WERI-Rb-1 (cell line): ENCODE data around the gene BCL2.

Experiments
- DNase-seq: peaks from one replicate; pipeline ENCODE4 v3.0.0-alpha.2; 2020
- H3K27ac ChIP-seq: fragments of 250-450 bp; sonication (Bioruptor Pico); 2 replicates; pipeline ENCODE4 v1.5.1; 2020; ENCODE audit warnings: mild to moderate bottlenecking, moderate library complexity
- H3K27me3 ChIP-seq: fragments of 250-450 bp; sonication (Bioruptor Pico); 2 replicates; pipeline ENCODE4 v1.5.1; 2021; ENCODE audit warnings: mild to moderate bottlenecking, low read depth, moderate library complexity; ENCODE audit not compliant: insufficient read depth, severe bottlenecking
- H3K36me3 ChIP-seq: fragments of 250-450 bp; sonication (Bioruptor Pico); 2 replicates; pipeline ENCODE4 v1.5.1; 2020; ENCODE audit warnings: mild to moderate bottlenecking, moderate library complexity
- H3K4me3 ChIP-seq: 2 replicates; pipeline ENCODE4 v1.5.1; 2011; ENCODE audit warnings: low read depth, mild to moderate bottlenecking, control low read depth, low read length
- H3K9me3 ChIP-seq: fragments of 250-450 bp; sonication (Bioruptor Pico); 2 replicates; pipeline ENCODE4 v1.5.1; 2021; ENCODE audit warnings: mild to moderate bottlenecking, moderate library complexity; ENCODE audit not compliant: severe bottlenecking
- TF ChIP-seq, protein P1 (sequence below): IDR thresholded peaks from 2 replicates; pipeline ENCODE4 v1.5.1; 2011; ENCODE audit warnings: low read depth, mild to moderate bottlenecking, control low read depth, inconsistent platforms, low read length

BCL2 gene

DNA sequence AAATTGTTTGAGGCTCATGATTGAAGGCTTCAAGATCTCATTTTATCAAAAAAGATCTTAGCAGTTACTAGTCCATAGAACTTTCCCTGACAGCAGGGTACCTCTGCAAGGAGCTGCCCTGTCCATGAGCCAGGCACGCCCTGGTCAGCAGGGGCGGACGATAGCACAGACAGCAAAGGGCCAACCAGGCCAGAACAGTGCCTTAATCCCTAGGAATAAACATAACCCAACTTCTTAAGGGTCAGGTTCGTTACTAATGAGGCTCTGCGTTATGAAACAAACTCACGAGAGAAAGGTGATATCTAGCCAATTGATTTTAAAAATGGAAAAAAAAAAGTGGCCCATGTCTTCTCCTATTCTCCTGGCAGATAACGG, 59.2 kb downstream of the BCL2 start:
- Histone ChIP-seq H3K36me3 (no peaks in the 10 kb centered on the region), H3K9me3 (no peaks in the 10 kb centered on the region), H3K4me3 (no peak overlapping the region), H3K27me3 (no peaks in the 10 kb centered on the region), H3K27ac (no peak overlapping the region)
- TF ChIP-seq, protein P1, sequence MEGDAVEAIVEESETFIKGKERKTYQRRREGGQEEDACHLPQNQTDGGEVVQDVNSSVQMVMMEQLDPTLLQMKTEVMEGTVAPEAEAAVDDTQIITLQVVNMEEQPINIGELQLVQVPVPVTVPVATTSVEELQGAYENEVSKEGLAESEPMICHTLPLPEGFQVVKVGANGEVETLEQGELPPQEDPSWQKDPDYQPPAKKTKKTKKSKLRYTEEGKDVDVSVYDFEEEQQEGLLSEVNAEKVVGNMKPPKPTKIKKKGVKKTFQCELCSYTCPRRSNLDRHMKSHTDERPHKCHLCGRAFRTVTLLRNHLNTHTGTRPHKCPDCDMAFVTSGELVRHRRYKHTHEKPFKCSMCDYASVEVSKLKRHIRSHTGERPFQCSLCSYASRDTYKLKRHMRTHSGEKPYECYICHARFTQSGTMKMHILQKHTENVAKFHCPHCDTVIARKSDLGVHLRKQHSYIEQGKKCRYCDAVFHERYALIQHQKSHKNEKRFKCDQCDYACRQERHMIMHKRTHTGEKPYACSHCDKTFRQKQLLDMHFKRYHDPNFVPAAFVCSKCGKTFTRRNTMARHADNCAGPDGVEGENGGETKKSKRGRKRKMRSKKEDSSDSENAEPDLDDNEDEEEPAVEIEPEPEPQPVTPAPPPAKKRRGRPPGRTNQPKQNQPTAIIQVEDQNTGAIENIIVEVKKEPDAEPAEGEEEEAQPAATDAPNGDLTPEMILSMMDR, result no peak
- no peak for DNase-seq

DNA sequence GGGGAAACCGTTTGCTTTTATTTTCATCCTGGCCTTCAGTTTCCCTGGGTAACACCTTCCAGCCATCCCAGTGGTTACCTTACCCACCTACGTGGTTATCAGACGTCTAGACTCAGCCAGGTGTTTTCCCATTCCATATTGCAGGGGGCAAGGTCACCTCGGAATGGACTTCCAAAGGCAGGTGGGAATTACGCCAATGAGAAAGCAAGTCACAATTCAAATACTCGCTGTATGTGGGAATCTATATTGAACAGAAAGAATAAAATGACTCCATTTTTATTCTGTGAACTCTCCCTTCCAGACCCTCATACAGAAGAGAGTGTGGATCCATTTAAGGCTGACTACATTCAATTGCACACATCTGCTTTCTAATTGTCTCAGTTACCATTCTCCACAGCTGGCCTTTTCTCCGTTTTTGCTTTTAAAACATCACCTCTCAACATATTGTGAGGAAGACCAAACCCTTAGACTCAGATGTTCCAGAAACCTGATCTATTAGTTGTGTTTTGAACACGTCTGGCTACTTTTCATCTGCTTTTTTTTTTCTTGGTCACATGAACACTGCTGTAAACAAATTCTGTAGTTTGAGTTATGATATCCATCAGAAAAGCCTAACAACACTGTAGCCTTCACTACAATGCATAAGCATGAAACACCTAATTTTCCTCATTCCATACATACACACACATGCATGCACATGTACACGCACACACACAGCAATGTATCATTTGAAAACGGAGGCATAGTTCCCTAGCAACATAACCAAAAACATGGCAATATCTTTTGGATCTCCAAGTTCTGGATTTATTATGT, 59.8 kb downstream of the BCL2 start:
- Histone ChIP-seq H3K36me3 (no peaks in the 10 kb centered on the region), H3K9me3 (no peaks in the 10 kb centered on the region), H3K27me3 (no peaks in the 10 kb centered on the region), H3K4me3 (no peak overlapping the region), H3K27ac (no peak overlapping the region)
- DNase-seq, result no peak
- TF ChIP-seq, protein P1, result no peak

- TF ChIP-seq, protein P1, result no peak
- no peak overlapping the region for H3K4me3 ChIP-seq
- DNase-seq, result no peak
- no peak overlapping the region for H3K27ac ChIP-seq
- no peaks in the 10 kb centered on the region for H3K36me3 ChIP-seq
- no peaks in the 10 kb centered on the region for H3K9me3 ChIP-seq
- H3K27me3 ChIP-seq, result no peaks in the 10 kb centered on the region
Observed at GRCh38 chr18:63258749-63259566, 60.6 kb downstream of the BCL2 start.

DNA sequence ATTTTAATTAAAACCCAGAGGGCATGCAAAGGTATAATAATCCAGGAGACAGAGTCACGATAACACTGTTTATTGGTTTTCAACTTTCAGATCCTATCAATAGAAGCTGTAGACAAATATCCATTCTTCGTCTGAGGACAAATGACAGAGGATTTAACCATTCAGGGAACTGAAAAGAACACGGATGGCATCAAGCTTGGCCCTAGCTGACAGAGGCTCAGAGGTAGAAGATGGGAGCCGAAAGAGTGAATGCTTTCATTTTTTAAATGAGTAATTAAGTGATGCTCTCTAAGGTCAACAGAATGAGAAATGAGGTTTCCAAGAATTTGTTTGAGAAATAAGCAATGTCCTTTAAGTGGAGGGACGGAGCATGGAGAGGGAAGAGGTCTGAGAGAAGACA, 62.1 kb downstream of the BCL2 start:
- Histone ChIP-seq H3K4me3 (no peak overlapping the region), H3K27me3 (no peaks in the 10 kb centered on the region), H3K27ac (no peak overlapping the region), H3K36me3 (no peaks in the 10 kb centered on the region), H3K9me3 (no peaks in the 10 kb centered on the region)
- DNase-seq, result no peak
- TF ChIP-seq, protein P1, result no peak

- Histone ChIP-seq H3K36me3 (no peaks in the 10 kb centered on the region), H3K4me3 (no peak overlapping the region), H3K9me3 (no peaks in the 10 kb centered on the region), H3K27me3 (no peaks in the 10 kb centered on the region), H3K27ac (no peak overlapping the region)
- TF ChIP-seq, protein P1, result no peak
- no peak for DNase-seq
Observed at GRCh38 chr18:63255435-63255834, 64.1 kb downstream of the BCL2 start.
